Neural cell (in vitro differentiated cells): ENCODE results near the gene CXCL6.

Experiments
- EZH2 ChIP-seq: fragments of 200-600, 300-800 bp; shearing (Covaris generic), sonication (generic); IDR thresholded peaks from 2 replicates; pipeline ENCODE4 v1.6.1; 2014; ENCODE audit warnings: antibody characterized with exemption, low read length, borderline replicate concordance, mild to moderate bottlenecking; ENCODE audit not compliant: insufficient read depth, poor library complexity, severe bottlenecking
- TF ChIP-seq, protein P1 (sequence below): fragments of 450-650 bp; IDR thresholded peaks from 2 replicates; pipeline ENCODE4 v1.5.1; 2014; ENCODE audit warnings: antibody characterized with exemption, mild to moderate bottlenecking, moderate library complexity; ENCODE audit not compliant: poor library complexity, severe bottlenecking

DNA sequence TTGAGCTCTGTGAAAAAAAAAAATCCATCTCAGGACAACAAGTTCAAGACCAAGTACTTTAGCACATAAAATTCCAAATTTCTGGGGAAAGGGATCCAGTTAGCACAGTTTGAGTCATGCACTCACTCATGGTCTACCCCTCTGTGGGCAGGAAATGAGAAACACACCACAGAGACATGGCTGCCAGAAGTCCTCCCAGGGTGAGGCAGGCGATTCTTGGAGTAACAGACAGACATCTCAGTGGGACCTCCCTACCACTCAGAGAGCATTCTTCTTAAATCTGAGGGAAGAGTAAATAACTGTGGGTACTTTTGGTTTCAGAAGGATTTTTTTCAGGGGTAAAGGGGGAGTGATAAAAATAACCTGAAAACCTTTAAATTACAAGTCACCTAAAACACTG lies 46.8 kb downstream of the CXCL6 start:
- TF ChIP-seq EZH2: no peak
- TF ChIP-seq, protein P1, sequence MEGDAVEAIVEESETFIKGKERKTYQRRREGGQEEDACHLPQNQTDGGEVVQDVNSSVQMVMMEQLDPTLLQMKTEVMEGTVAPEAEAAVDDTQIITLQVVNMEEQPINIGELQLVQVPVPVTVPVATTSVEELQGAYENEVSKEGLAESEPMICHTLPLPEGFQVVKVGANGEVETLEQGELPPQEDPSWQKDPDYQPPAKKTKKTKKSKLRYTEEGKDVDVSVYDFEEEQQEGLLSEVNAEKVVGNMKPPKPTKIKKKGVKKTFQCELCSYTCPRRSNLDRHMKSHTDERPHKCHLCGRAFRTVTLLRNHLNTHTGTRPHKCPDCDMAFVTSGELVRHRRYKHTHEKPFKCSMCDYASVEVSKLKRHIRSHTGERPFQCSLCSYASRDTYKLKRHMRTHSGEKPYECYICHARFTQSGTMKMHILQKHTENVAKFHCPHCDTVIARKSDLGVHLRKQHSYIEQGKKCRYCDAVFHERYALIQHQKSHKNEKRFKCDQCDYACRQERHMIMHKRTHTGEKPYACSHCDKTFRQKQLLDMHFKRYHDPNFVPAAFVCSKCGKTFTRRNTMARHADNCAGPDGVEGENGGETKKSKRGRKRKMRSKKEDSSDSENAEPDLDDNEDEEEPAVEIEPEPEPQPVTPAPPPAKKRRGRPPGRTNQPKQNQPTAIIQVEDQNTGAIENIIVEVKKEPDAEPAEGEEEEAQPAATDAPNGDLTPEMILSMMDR: no peak
